H1 (cell line): ENCODE results near the gene SUCLG2. TPM values are rescaled to one million over a fixed set of nuclear protein-coding genes. Genes with fewer than 3 reads are reported as not detected.

Experiments
- CTCF ChIA-PET: fragments of 300-600 bp; sonication (Branson Sonifier 250); formaldehyde crosslinking; loops from one replicate; lab custom pipeline; 2021; ENCODE audit not compliant: partially characterized antibody; lab: Charles Lee
- POLR2A ChIA-PET: fragments of 300-600 bp; sonication (Branson Sonifier 250); formaldehyde crosslinking; loops from one replicate; lab custom pipeline; 2021; ENCODE audit warnings: inconsistent platforms; ENCODE audit not compliant: partially characterized antibody; lab: Charles Lee
- DNase-seq, 2 experiments: peaks; one replicate each; pipeline versions ENCODE4 v3.0.0 to v3.0.0-alpha.2; 2010 to 2022; ENCODE audit warnings: low spot score in 2 of 2, low read depth in 1 of 2, mixed read lengths in 1 of 2
- FAIRE-seq: peaks from 2 replicates; lab custom pipeline; 2011; peaks lifted over from hg19 to GRCh38; lab: Jason Lieb, UNC
- H2AFZ ChIP-seq: 2 replicates; pipeline ENCODE4 v1.8.1; 2012; ENCODE audit warnings: low read length, inconsistent platforms
- H2AK5ac ChIP-seq: 2 replicates; pipeline ENCODE4 v1.6.1; 2013; ENCODE audit warnings: low read depth, low read length
- H2BK120ac ChIP-seq: replicated peaks from 2 replicates; pipeline ENCODE3; 2013; ENCODE audit warnings: low read depth, low read length, inconsistent platforms
- H2BK12ac ChIP-seq: 2 replicates; pipeline ENCODE4 v1.6.1; 2013; ENCODE audit warnings: low read depth, low read length
- H2BK15ac ChIP-seq: 2 replicates; pipeline ENCODE4 v1.6.1; 2013; ENCODE audit warnings: low read length
- H2BK20ac ChIP-seq: 2 replicates; pipeline ENCODE4 v1.6.1; 2013; ENCODE audit warnings: low read length
- H2BK5ac ChIP-seq: 2 replicates; pipeline ENCODE4 v1.6.1; 2013; ENCODE audit warnings: low read depth, low read length
- H3K14ac ChIP-seq: 2 replicates; pipeline ENCODE4 v1.6.1; 2013; ENCODE audit warnings: inconsistent platforms; ENCODE audit not compliant: insufficient read length
- H3K18ac ChIP-seq: 2 replicates; pipeline ENCODE4 v1.6.1; 2013; ENCODE audit warnings: low read length; ENCODE audit errors: extremely low read depth
- H3K23ac ChIP-seq: 2 replicates; pipeline ENCODE4 v1.6.1; 2013; ENCODE audit warnings: inconsistent platforms; ENCODE audit not compliant: insufficient read length
- H3K23me2 ChIP-seq: 2 replicates; pipeline ENCODE4 v1.6.1; 2013; ENCODE audit warnings: low read depth, low read length
- H3K27ac ChIP-seq: 2 replicates; pipeline ENCODE4 v1.6.1; 2011; ENCODE audit warnings: low read depth, low read length, inconsistent platforms
- H3K27me3 ChIP-seq, 4 experiments: replicated peaks in 1 of 4; 1 replicate in 1 of 4; 2 replicates in 3 of 4; pipeline versions ENCODE4 v1.6.1 to v1.8.1; 2011 to 2013; ENCODE audit warnings: low read length in 3 of 4, mild to moderate bottlenecking in 3 of 4, inconsistent platforms in 2 of 4, mixed read lengths in 2 of 4, moderate library complexity in 1 of 4; ENCODE audit not compliant: control insufficient read depth in 3 of 4, insufficient read depth in 3 of 4; ENCODE audit errors: extremely low read depth in 1 of 4
- H3K36me3 ChIP-seq, 4 experiments: 2 replicates each; pipeline versions ENCODE4 v1.6.1 to v1.8.1; 2011 to 2013; ENCODE audit warnings: mild to moderate bottlenecking in 4 of 4, low read length in 3 of 4, moderate library complexity in 2 of 4, control low read depth in 1 of 4, inconsistent platforms in 1 of 4; ENCODE audit not compliant: insufficient read depth in 4 of 4, control insufficient read depth in 2 of 4
- H3K4ac ChIP-seq: replicated peaks from 2 replicates; pipeline ENCODE3; 2013; ENCODE audit warnings: low read length, low read depth, mixed read lengths, inconsistent platforms; ENCODE audit not compliant: insufficient read length
- H3K4me1 ChIP-seq, 4 experiments: replicated peaks in 1 of 4; 1 replicate in 1 of 4; 2 replicates in 3 of 4; pipeline versions ENCODE4 v1.6.1 to v1.8.1; 2011 to 2013; ENCODE audit warnings: low read length in 3 of 4, inconsistent platforms in 2 of 4, mixed read lengths in 1 of 4; ENCODE audit not compliant: insufficient read depth in 4 of 4, control insufficient read depth in 3 of 4
- H3K4me2 ChIP-seq, 2 experiments: 2 replicates each; pipeline versions ENCODE4 v1.6.1 to v1.8.1; 2011 to 2013; ENCODE audit warnings: low read depth in 2 of 2, low read length in 2 of 2, control low read depth in 1 of 2, inconsistent platforms in 1 of 2, mild to moderate bottlenecking in 1 of 2; ENCODE audit not compliant: insufficient read depth in 1 of 2
- H3K4me3 ChIP-seq, 4 experiments: fragments of 200-600, 300-600 bp in 1 of 4; sonication (generic), shearing (Covaris generic), sonication (Bioruptor Twin) in 1 of 4; 2 replicates each; pipeline versions ENCODE4 v1.5.1 to v1.8.1; 2011 to 2016; ENCODE audit warnings: low read length in 4 of 4, low read depth in 3 of 4, control low read depth in 2 of 4, inconsistent platforms in 2 of 4, mild to moderate bottlenecking in 2 of 4, mixed read lengths in 1 of 4, moderate library complexity in 1 of 4; ENCODE audit not compliant: insufficient read depth in 2 of 4; ENCODE audit errors: extremely low read depth in 1 of 4
- H3K56ac ChIP-seq: replicated peaks from 2 replicates; pipeline ENCODE3; 2013; ENCODE audit warnings: low read depth, mild to moderate bottlenecking, mixed read lengths, low read length, inconsistent platforms; ENCODE audit not compliant: insufficient read length
- H3K79me1 ChIP-seq: 2 replicates; pipeline ENCODE4 v1.6.1; 2013; ENCODE audit warnings: low read depth, low read length, control low read depth
- H3K79me2 ChIP-seq, 2 experiments: 2 replicates each; pipeline versions ENCODE4 v1.6.1 to v1.8.1; 2012 to 2013; ENCODE audit warnings: low read length in 2 of 2, mild to moderate bottlenecking in 2 of 2, inconsistent platforms in 1 of 2; ENCODE audit not compliant: insufficient read depth in 2 of 2, control insufficient read depth in 1 of 2
- H3K9ac ChIP-seq, 4 experiments: replicated peaks in 1 of 4; 1 replicate in 1 of 4; 2 replicates in 3 of 4; pipeline versions ENCODE4 v1.6.1 to v1.8.1; 2011 to 2013; ENCODE audit warnings: low read depth in 3 of 4, low read length in 3 of 4, control low read depth in 2 of 4, mild to moderate bottlenecking in 2 of 4, moderate library complexity in 2 of 4, inconsistent platforms in 1 of 4; ENCODE audit errors: extremely low read depth in 1 of 4
- H3K9me3 ChIP-seq, 2 experiments: 2 replicates each; pipeline versions ENCODE4 v1.6.1 to v1.8.1; 2012 to 2013; ENCODE audit warnings: mild to moderate bottlenecking in 2 of 2, moderate library complexity in 2 of 2, control low read depth in 1 of 2, inconsistent platforms in 1 of 2, low read depth in 1 of 2, low read length in 1 of 2, mixed read lengths in 1 of 2; ENCODE audit not compliant: insufficient read depth in 2 of 2
- H4K20me1 ChIP-seq, 2 experiments: replicated peaks in 1 of 2; 2 replicates each; pipeline versions ENCODE3 to v1.8.1; 2011 to 2013; ENCODE audit warnings: inconsistent platforms in 2 of 2, low read length in 2 of 2, mild to moderate bottlenecking in 1 of 2; ENCODE audit not compliant: insufficient read depth in 2 of 2, control insufficient read depth in 1 of 2
- H4K5ac ChIP-seq: 2 replicates; pipeline ENCODE4 v1.6.1; 2013; ENCODE audit warnings: low read length, low read depth, mixed read lengths, inconsistent platforms; ENCODE audit not compliant: insufficient read length
- H4K8ac ChIP-seq: 2 replicates; pipeline ENCODE4 v1.8.0; 2013; ENCODE audit warnings: mild to moderate bottlenecking, moderate library complexity, low read length, inconsistent platforms; ENCODE audit not compliant: insufficient read depth; ENCODE audit errors: extremely low read depth
- H4K91ac ChIP-seq: replicated peaks from 2 replicates; pipeline ENCODE3; 2013; ENCODE audit warnings: low read length, mixed read lengths, inconsistent platforms; ENCODE audit not compliant: insufficient read length
- ASH2L ChIP-seq: fragments of 200-600, 300-600 bp; sonication (generic); IDR thresholded peaks from one replicate; pipeline ENCODE4 v1.7.1; 2017; ENCODE audit warnings: low read length
- BRCA1 ChIP-seq: IDR thresholded peaks from 2 replicates; pipeline ENCODE4 v1.6.1; 2012; ENCODE audit warnings: low read depth, low read length, improper control_type of control experiment
- CHD1 ChIP-seq: IDR thresholded peaks from 2 replicates; pipeline ENCODE4 v1.6.1; 2012; ENCODE audit warnings: low read depth, low read length, improper control_type of control experiment
- CTBP2 ChIP-seq: IDR thresholded peaks from 2 replicates; pipeline ENCODE4 v1.7.0; 2011; ENCODE audit warnings: borderline replicate concordance, mild to moderate bottlenecking, moderate library complexity, mixed read lengths, low read length; ENCODE audit not compliant: insufficient read depth, insufficient read length
- E2F6 ChIP-seq: IDR thresholded peaks from 2 replicates; pipeline ENCODE4 v1.6.1; 2012; ENCODE audit warnings: inconsistent platforms
- NRF1 ChIP-seq: IDR thresholded peaks from 2 replicates; pipeline ENCODE4 v1.6.1; 2011; ENCODE audit warnings: mild to moderate bottlenecking, low read depth, low read length, improper control_type of control experiment
- POLR2AphosphoS5 ChIP-seq: IDR thresholded peaks from 2 replicates; pipeline ENCODE4 v1.6.1; 2011; ENCODE audit warnings: low read depth, low read length
- RFX5 ChIP-seq: IDR thresholded peaks from 2 replicates; pipeline ENCODE4 v1.6.1; 2011; ENCODE audit warnings: low read depth, low read length, improper control_type of control experiment, borderline replicate concordance
- SP4 ChIP-seq: IDR thresholded peaks from 2 replicates; pipeline ENCODE4 v1.6.1; 2012; ENCODE audit warnings: low read length, inconsistent platforms
- ZNF274 ChIP-seq: IDR thresholded peaks from 2 replicates; pipeline ENCODE4 v1.7.0; 2012; ENCODE audit warnings: low read length, borderline replicate concordance; ENCODE audit errors: extremely low read depth
- WGBS, 2 experiments: shearing (Covaris generic) in 1 of 2; methylation state at CpG; one replicate each; pipeline versions ENCODE4 v1.1.6 to v1.1.7; 2013 to 2015; ENCODE audit warnings: low lambda C conversion rate in 2 of 2, mixed read lengths in 2 of 2, inconsistent platforms in 1 of 2, low coverage in 1 of 2, missing lambda C conversion rate in 1 of 2; ENCODE audit not compliant: insufficient replicate concordance in 2 of 2, insufficient coverage in 1 of 2, insufficient read length in 1 of 2; ENCODE audit errors: extremely low coverage in 1 of 2, missing lambda C conversion rate in 1 of 2; 5-methylcytosine and 5-hydroxymethylcytosine counted together
- polyA plus RNA-seq, 7 experiments: library from polyadenylated mRNA; depleted of rRNA in 3 of 7; stranded (reverse) in 5 of 7; unstranded in 2 of 7; fragments of >200 nt in 5 of 7; fragments of 200-250 nt in 2 of 7; gene quantifications; 1 replicate in 5 of 7; 2 replicates in 1 of 7; 4 replicates in 1 of 7; pipeline versions ENCODE4 v1.2.1 to v1.2.3, GENCODE V29; 2011 to 2013; ENCODE audit warnings: missing spikeins in 2 of 7, mixed read lengths in 2 of 7
- total RNA-seq: library from RNA; stranded (reverse); fragmentation: NEBNext Ultra II Directional; extraction: Animal tissue kit (Norgen Biotek cat#: 25700); gene quantifications from 2 replicates; pipeline ENCODE4 v1.2.1, GENCODE V29; 2021

Gene SUCLG2
- total and polyA plus RNA-seq, 2 of the 8 experiments (the other 6 are each of a cell fraction or from before 2014, with no cell fraction given), result 12.9 to 46.2 TPM

DNA sequence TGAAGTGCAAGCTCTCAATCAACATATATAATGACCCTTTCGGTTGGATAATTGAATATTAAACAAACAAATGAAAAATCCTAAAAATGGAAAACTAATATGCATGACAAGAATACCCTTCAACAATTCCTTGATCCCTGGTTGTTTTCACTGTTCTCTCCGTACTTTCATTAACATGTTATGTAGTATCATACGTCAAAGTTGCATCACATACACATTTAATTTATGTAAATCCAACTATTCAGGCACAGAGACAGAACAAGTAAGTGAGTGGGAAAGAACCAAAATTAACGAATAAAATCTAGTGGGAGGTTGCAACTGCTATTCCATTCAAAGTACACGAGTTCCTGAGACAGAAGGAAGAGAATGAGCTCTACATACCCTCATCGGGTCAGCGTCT lies 176.0 kb downstream of the SUCLG2 start:
- Histone ChIP-seq H4K5ac (no peak overlapping the region), H3K4me2 (no peak overlapping the region), H2BK20ac (no peak overlapping the region), H2BK5ac (no peak overlapping the region)
- POLR2A ChIA-PET, result no interaction called here
- no peak for TF ChIP-seq ASH2L
- TF ChIP-seq BRCA1, result no peak
- TF ChIP-seq SP4, result no peak
- TF ChIP-seq ZNF274, result no peak
- TF ChIP-seq CTBP2, result no peak
- TF ChIP-seq POLR2AphosphoS5, result no peak
- no peak for TF ChIP-seq E2F6
- TF ChIP-seq CHD1, result no peak
- no peak for TF ChIP-seq RFX5
- no peak for TF ChIP-seq NRF1
- TF ChIP-seq, all 59 proteins: peak for 0
- H3K23ac ChIP-seq, result no peak overlapping the region
- no peaks in the 10 kb centered on the region for H3K27me3 ChIP-seq
- DNase-seq (no peak), FAIRE-seq (no peak)
- no peak overlapping the region for H3K4me3 ChIP-seq
- no peak overlapping the region for H4K91ac ChIP-seq
- no peak overlapping the region for H3K14ac ChIP-seq
- peaks cover 7% of the 10 kb centered on the region in 2 experiments; a peak in 2 of 4 replicates for H3K9me3 ChIP-seq
- no peak overlapping the region for H3K4ac ChIP-seq
- no peak overlapping the region for H2AFZ ChIP-seq
- no peaks in the 10 kb centered on the region for H3K4me1 ChIP-seq
- CTCF ChIA-PET, result interaction anchor here (2.5 kb wide), 1 partner anchor 10 kb away, joined by 8 read pairs; no protein-coding TSS in a partner anchor
- no peak overlapping the region for H3K56ac ChIP-seq
- H2AK5ac ChIP-seq, result no peak overlapping the region
- WGBS, 2 experiments, result 95% methylated on average over 7 of the region's 7 CpGs; no CpG with 5 or more reads in 1 of the 2 experiments
- no peak overlapping the region for H2BK120ac ChIP-seq
- no peak overlapping the region for H3K9ac ChIP-seq
- no peaks in the 10 kb centered on the region for H4K20me1 ChIP-seq
- no peaks in the 10 kb centered on the region for H3K79me2 ChIP-seq
- H2BK15ac ChIP-seq, result no peak overlapping the region
- no peak overlapping the region for H2BK12ac ChIP-seq
- H4K8ac ChIP-seq, result no peak overlapping the region
- no peaks in the 10 kb centered on the region for H3K79me1 ChIP-seq
- H3K18ac ChIP-seq, result no peak overlapping the region
- no peak overlapping the region for H3K27ac ChIP-seq
- no peaks in the 10 kb centered on the region for H3K23me2 ChIP-seq
- H3K36me3 ChIP-seq, result peaks cover 0 to 3% (median 0%) of the 10 kb centered on the region in 4 experiments; a peak in 1 of 8 replicates
